HG03565 (cell line): ENCODE measurements around the gene B9D2.
A peak's percentile ranks its signal among the peaks of the same experiment; 100 is the strongest.
"Not testable (repeated sequence)": the region's sequence is repeated elsewhere in the genome, so short reads cannot be mapped to it uniquely, and the experiment has no call there.

ENCODE experiments used
- ATAC-seq: cut with Tn5 transposase; IDR thresholded peaks from one replicate; pipeline ENCODE4 v1.9.1; 2021; ENCODE audit warnings: mild to moderate bottlenecking, moderate library complexity; ENCODE audit not compliant: unreplicated experiment

The B9D2 gene

DNA sequence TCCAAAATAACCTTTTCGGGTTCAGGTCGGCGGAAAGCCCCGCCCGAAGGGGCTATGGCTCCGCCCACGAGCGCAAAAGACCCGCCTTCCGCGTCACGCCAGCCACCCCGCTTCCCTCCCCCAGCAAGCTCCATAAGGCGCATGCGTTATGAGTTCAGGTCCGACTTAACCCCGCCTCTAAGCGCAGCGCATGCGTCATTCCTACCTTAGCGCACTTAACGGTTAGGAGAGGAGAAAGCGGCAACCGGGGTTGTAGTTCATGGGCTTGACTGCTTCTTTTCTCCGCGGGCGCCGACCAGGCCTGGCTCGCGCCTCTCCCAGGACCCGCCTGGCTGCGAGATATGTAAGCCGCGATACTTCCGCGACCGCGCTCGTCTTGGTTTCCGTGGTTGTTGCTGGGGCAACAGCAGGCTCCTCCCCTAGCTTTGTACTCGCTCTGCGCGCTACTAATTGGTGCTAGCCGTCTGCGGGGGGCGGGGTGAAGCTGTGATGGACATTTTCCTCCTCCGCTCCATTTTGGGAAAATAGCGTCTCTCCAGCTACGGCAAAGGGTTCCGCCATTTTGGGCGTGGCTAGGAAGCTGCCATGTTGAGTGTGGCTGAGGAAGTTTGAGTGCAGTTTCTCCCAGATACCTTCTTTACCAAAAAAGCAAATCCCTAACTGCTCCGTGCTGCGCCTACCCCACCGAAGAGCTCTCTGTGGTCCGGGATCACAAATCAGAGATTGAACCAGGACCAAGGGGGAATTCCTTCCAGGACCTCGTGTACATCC, at the start of gene B9D2:
B9D2 (minus strand) TSS at position 397 of the 771 bp plus-strand sequence. CDS start 630 bp downstream, outside the sequence.
- peak; percentile 74 for ATAC-seq

DNA sequence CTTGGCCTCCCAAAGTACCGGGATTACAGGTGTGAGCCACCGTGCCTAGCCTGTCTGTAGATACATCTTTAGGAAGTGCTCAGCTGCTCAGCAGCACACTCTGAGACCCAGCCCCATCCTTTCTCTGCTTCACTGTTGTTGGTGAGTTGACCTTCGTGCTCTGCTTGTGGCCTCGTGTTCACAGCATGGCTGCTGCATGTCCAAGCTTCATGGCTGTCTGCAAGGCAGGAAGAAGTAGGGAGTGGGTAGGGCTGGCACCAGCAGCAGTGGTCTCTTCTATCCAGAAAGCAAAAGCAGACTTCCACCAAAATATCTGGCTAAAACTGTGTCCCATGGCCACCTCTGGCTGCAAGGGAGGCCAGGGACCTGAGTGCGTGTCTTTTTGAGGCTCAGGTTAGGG, 49.0 kb upstream of the B9D2 start:
- no peak for ATAC-seq

DNA sequence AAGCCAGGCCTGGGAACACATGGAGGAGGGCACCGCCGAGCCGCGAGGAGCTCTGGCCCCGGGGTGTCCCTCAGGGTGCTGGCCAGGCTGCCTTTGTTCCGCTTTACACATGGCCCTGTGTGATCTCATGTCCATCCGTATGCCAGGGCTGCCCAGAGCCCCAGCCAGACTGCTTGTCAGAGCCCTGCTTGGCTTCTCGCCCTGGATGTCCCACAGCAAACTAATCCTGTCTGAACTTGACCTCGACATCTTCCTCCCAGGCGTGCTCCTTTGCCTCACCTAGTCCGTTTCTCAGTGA, 48.0 kb upstream of the B9D2 start:
- no peak for ATAC-seq

- no peak for ATAC-seq
These were observed 47.4 kb upstream of the B9D2 start for GRCh38 chr19:41411100-41411967.

DNA sequence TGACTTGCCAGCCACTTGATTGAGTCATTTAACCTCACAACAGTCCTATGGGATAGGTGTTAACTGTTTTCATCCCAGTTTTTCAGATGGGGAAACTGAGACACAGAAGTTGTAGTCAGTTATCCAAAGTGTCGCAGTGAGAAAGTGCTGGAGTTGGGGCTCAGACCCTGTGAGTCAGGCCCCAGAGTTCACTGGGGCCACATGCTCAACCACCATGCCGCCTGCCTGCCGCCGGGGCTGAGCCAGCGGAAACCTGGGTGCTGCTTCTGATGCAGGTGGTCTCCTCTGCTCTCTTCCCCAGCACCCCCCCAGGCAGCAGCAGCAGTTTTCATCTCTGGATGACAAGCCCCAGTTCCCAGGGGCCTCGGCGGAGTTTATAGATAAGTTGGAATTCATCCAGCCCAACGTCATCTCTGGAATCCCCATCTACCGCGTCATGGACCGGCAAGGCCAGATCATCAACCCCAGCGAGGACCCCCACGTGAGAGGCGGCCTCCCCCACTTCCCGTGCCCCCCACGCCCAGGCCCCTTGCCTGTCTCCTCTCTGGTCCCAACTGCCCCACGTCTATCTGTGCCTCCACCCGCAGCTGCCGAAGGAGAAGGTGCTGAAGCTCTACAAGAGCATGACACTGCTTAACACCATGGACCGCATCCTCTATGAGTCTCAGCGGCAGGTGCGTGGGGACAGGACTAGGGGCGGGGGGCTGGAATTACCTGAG, 46.5 kb upstream of the B9D2 start:
- ATAC-seq: no peak

DNA sequence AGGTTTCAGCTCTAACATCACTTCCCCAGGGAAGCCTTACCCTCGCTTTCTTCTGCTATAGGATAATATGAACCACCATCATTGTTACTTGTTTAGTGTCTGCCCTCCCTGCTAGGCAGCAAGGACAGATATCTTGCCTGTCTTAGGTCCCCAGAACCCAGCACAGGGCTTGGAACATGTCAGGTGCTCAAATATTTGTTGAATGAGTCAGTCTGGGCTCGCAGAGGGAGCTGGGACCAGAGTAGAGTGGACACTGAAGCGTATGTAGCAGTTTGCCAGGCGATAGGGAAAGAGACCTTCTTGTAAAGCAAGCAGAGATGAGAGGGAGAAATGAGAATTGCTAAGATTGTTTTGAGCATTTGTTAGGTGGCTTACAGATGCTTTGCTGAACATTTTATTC, 45.3 kb upstream of the B9D2 start:
- no peak for ATAC-seq

- not testable (repeated sequence) for ATAC-seq
These were observed 44.9 kb upstream of the B9D2 start for GRCh38 chr19:41408846-41409245.

DNA sequence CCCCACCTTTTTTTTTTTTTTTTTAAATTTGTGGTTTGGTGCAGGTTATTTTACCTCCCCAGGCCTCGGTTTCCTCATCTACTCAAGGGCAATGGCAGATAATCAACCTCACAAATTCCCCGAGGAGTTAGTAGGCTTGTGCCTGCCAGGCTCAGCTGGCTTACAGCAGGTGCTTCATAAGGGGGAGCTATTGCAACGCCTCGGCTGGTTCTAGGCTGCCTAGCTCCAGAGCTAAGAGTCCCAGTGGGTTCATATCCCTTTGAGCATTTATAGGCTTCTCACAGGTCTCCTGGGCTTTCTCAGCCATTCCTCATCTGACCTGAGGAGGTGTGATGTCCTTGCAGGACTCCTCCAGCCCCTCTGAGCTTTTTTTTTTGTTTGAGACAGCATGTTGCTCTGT, 44.3 kb upstream of the B9D2 start:
- no peak for ATAC-seq

- ATAC-seq: no peak
These were observed 43.3 kb upstream of the B9D2 start for GRCh38 chr19:41407271-41407670.

DNA sequence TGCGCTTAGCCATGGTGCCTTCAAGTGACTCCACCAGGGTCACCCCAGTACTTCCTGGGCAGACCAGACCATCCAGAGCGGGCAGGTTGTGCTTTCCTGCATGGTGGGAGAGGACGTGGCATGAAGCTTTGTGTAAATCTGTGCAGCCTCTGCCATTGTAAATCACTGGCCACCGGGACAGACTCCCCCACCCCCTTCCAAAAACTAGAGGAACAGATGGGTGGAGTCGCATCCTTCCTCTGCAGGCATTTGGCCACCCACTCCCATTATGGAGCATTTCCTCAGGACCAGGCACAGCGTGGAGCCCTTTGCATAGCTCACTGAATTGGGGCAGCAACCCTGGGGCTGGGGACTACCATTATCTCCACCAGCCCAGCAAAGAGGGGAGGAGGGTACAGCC, 41.8 kb upstream of the B9D2 start:
- no peak for ATAC-seq

GRCh38 chr19:41403181-41403970, 39.4 kb upstream of the B9D2 start:
- ATAC-seq: no peak

DNA sequence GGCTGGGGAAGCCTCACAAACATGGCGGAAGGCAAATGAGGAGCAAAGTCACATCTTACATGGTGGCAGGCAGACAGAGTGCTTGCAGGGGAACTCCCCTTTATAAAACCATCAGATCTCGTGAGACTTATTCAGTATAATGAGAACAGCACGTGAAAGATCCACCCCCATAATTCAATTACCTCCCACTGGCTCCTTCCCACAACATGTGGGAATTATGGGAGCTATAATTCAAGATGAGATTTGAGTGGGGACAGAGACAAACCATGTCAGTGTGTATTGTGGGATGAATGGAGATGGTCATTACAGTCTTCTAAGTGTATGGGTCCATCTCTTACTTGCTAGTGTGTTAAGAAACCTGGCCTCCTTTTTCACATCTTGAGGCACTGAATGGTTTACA, 38.1 kb upstream of the B9D2 start:
- ATAC-seq: no peak

GRCh38 chr19:41401483-41401882, 37.5 kb upstream of the B9D2 start:
- no peak for ATAC-seq

- ATAC-seq: no peak
These were observed 35.6 kb upstream of the B9D2 start for GRCh38 chr19:41399525-41399924.

- ATAC-seq: no peak
These were observed 35.1 kb upstream of the B9D2 start for GRCh38 chr19:41399091-41399490.

DNA sequence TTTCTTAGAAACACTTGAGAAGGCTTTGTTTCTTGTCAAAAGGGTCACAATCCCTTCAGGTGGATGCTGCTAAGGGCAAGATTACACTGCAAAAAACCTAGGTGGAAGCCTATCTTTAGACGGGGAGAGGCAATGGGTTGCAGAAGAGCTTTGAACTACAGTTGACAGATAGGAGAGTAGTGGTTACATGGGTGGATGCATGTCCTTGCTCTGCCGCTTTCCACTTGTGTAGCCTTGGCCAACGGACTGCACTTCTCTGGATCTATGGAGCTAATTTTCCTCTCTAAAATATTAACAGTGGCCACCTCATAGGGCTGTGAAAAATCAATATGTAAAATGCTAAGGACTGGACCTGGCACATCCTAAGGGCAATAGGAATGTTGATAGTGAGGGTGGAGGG, 34.6 kb upstream of the B9D2 start:
- no peak for ATAC-seq

DNA sequence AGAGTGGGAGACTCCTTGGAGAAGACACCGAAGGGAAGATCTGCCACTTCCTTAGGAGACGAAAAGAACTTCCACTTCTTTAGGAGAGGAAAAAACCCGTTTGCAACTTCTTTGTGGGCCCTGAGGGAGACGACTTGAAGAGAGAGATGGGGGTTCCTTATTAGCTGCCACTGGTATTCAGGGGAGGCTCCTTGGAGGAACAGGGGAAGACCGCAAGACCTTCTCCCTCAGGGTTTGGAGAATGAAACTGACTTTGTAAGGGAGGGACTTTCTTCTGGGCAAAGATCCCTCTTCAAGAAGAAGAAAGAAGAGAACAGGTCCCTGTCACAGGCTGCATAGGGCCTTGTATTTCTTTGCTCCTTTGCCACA, 34.1 kb upstream of the B9D2 start:
- no peak for ATAC-seq

DNA sequence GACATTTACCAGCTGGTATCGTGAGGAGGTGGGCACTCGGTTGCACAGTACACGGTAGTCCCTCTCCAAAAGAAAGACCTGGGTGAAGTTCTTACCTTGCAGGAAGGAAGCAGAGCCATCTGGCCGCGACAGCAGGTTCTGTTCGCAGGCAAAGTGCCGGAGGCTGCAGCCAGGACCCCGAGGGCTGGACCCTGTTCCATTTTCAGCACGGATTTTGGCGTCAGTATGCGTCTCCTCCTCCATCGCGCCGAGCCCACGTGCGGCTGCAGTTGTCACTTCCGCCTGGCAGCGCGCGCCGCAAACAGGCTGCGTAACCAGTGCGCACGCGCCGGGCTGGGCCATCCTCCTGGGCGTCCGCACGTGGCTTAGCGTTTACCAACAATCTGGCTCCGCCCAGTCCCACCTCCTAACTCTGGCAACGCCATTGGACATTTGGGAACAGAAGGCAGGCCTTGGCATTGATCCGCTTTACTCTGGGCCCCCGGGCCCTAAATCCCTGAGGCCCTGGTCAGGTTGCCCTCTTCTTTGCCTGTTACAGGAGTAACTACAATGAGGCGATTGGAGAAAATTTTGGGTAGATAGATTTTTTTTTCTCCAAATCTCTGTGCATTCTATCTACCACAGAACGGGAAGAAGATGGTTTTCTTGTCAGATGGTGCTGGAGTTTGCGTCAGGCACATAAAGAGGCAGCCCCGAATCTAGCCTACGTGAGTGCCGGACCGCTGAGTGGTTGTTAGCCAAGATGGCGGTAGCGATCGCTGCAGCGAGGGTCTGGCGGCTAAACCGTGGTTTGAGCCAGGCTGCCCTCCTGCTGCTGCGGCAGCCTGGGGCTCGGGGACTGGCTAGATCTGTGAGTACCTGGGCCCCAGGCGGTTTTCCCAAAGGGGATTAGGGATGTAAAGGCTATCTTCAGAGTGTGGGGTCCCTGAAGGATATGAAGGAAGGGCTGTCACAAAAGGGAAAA, 33.4 kb upstream of the B9D2 start, which contains the start of the genes BCKDHA and EXOSC5:
BCKDHA (plus strand) TSS at position 733 of the 964 bp plus-strand sequence; CDS start at position 743, 10 bp downstream.
EXOSC5 (minus strand) TSS at position 274 of the 964 bp plus-strand sequence; CDS start at position 243, 31 bp downstream.
- peak; percentile 85 for ATAC-seq

DNA sequence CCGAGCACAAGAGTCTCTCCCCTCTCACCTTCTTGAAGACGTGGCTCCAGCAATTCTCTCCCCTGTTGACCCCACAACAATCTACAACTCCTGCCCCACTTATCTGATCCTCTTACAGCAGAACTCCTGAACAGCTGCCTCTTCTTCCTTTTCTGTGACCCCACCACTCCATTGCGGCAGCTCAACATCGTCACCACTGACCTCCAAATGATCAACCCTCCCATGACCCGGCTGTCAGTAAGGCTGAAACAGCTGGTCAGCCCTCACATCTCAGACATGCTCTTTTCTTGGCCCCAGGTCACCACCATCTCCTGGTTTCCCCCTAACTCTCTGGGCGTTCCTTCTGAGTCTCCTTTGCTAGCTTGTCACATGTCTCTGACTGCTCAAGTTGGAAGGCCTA, 31.4 kb upstream of the B9D2 start:
- ATAC-seq: no peak

- ATAC-seq: no peak
These were observed 28.8 kb upstream of the B9D2 start for GRCh38 chr19:41392775-41393174.
